ENCODE measurements around the gene PDK2.
"Not testable (repeated sequence)": the region's sequence is repeated elsewhere in the genome, so short reads cannot be mapped to it uniquely, and the experiment has no call there.

The PDK2 gene

DNA sequence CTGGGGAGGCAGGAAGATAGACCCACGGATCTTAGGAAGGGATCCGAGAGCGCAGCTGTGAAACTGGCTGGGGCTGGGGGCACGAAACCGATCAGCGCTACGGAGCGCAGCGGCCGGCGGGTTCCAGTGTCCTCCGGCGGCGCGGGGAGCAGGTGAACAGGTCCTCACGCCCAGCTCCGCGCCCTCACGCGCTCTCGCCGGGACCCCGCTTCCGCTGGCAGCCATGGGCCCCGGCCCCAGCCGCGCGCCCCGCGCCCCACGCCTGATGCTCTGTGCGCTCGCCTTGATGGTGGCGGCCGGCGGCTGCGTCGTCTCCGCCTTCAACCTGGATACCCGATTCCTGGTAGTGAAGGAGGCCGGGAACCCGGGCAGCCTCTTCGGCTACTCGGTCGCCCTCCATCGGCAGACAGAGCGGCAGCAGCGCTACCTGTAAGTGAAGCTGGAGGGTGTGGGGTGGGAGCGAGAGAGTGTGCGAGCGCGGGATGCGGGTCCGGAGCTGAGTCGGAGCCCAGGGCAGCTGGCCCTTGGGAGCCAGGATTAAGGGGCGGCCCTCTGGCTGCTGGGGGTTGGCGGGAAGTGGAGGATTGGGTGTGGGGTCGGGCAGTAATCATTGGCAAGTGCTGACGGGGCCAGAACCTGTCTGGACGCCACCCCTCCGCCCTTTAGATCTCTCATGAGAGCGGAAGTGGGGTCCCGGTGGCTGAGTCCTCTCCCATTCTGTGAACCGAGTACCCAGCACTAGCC lies 38.8 kb upstream of the PDK2 start:
- peak overlapping the region; percentile 64 to 84 (median 76) for H3K4me3 ChIP-seq
- peak overlapping the region; percentile 94 to 100 (median 100) for H3K4me2 ChIP-seq
- TF ChIP-seq Cebpa-rat (IDR thresholded peaks at IDR 0.05) = no peak
- H3K9me3 ChIP-seq (replicated peaks in 1 of 11) = no peaks in the 10 kb centered on the region
- H3K27ac ChIP-seq = no peak overlapping the region
- H3K27me3 ChIP-seq = peaks cover 51 to 69% (median 63%) of the 10 kb centered on the region in 11 experiments
- no peaks in the 10 kb centered on the region for H3K36me3 ChIP-seq
- H4K20me1 ChIP-seq = peaks cover 0 to 28% (median 12%) of the 10 kb centered on the region in 11 experiments; a peak in 12 of 22 replicates
- H3K4me1 ChIP-seq = peaks cover 35 to 66% (median 51%) of the 10 kb centered on the region in 10 experiments
- H3K9ac ChIP-seq = peak overlapping the region; percentile 19 to 76 (median 68); a peak in 21 of 22 replicates

DNA sequence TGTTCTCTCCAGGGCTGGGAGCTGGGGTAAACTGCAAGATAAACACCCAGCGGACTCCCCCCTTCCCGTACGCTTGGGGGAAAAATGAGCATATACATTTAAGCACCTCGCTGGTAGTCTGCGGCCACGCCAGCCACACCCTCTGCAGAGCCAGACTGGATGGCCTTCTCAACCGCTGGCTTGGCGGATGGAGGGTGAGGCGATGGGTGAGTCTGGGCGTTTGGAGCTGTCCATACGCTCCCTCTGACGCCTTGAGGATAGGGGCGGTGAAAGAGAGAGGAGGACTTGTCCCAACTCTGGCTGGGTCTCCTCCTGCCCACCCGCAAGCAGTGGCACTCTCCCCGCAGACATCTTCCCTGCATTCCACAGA lies 38.2 kb upstream of the PDK2 start:
- Histone ChIP-seq H3K27me3 (peaks cover 51 to 69% (median 63%) of the 10 kb centered on the region in 11 experiments), H3K4me1 (peaks cover 31 to 63% (median 46%) of the 10 kb centered on the region in 10 experiments), H3K4me3 (peak overlapping the region in 7 of 10 experiments; percentile 69 to 84 (median 79); a peak in 12 of 20 replicates), H3K4me2 (peak overlapping the region; percentile 94 to 100 (median 100)), H3K36me3 (no peaks in the 10 kb centered on the region), H3K9me3 (replicated peaks in 1 of 11) (no peaks in the 10 kb centered on the region), H3K27ac (no peak overlapping the region), H3K9ac (no peak overlapping the region), H4K20me1 (peaks cover 0 to 28% (median 12%) of the 10 kb centered on the region in 11 experiments; a peak in 12 of 22 replicates)
- TF ChIP-seq Cebpa-rat (IDR thresholded peaks at IDR 0.05) = no peak

DNA sequence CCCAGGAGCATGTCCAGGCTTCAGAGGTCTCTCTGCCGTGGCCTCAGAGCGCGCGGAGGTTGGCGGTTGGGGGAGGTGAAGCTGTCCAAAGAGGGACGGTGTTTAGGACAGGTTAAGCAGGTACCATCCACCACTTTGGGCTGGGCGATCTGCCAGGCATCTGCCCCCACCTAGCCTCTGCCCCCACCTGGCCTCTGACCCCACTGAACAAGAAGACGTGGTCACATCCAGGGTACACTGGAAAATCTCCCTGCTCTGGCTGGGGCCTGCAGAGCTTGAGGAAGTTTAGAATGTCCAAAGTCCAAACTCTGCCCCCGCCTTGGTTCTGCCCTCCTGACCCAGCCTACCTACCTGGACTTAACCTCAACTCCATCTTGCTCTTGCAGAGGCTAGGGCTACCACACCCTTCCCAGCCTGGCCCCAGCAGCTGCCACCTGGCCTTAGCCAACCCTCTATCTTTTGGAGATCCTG lies 37.6 kb upstream of the PDK2 start:
- no peak overlapping the region for H3K27ac ChIP-seq
- H3K27me3 ChIP-seq = peaks cover 51 to 68% (median 63%) of the 10 kb centered on the region in 11 experiments
- no peak overlapping the region for H3K4me3 ChIP-seq
- H3K9ac ChIP-seq = no peak overlapping the region
- peaks cover 0 to 28% (median 12%) of the 10 kb centered on the region in 11 experiments; a peak in 13 of 22 replicates for H4K20me1 ChIP-seq
- H3K36me3 ChIP-seq = no peaks in the 10 kb centered on the region
- no peaks in the 10 kb centered on the region for H3K9me3 ChIP-seq (replicated peaks in 1 of 11)
- H3K4me2 ChIP-seq = peak overlapping the region in 9 of 11 experiments; percentile 94 to 100 (median 100); a peak in 9 of 22 replicates
- peaks cover 37 to 57% (median 47%) of the 10 kb centered on the region in 10 experiments for H3K4me1 ChIP-seq
- TF ChIP-seq Cebpa-rat (IDR thresholded peaks at IDR 0.05) = no peak

DNA sequence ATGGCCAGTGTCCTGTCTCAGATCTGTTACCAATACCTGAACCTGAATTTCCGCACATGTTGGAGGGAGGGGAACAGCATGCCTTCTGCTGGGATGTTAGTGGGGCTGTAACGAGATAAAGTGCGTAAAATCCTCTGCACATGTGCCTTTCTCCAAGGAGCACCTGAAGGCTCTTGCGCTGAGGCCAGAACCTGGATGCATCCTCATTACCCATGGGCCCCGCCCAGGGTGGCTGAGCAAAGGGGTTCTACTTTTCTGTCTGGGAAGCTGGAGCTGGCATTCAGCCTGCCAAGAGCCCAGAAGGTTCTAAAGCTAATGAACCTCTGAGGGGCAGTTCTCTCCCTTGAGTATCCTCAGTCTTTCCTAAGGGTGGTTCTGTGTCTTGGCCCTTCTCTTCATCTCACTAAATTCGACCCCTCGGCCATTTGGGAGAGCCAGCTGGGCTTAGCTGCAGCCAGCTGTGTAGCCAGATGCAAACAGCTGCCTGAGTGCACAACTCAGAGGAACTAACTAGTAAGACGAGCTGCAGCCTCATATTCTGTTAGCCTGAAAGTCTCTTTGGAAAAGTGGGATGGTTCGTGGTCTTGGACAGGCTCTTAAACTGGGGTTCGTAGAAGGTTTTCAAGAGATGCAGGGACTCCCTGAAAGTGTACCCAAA lies 36.7 kb upstream of the PDK2 start:
- H3K9me3 ChIP-seq (replicated peaks in 1 of 11) = no peaks in the 10 kb centered on the region
- peaks cover 39 to 51% (median 43%) of the 10 kb centered on the region in 10 experiments for H3K4me1 ChIP-seq
- peaks cover 50 to 60% (median 58%) of the 10 kb centered on the region in 11 experiments for H3K27me3 ChIP-seq
- H3K9ac ChIP-seq = no peak overlapping the region
- H3K4me2 ChIP-seq = peak overlapping the region; percentile 39 to 84 (median 71); a peak in 15 of 22 replicates
- no peak overlapping the region for H3K27ac ChIP-seq
- peaks cover 0 to 28% (median 12%) of the 10 kb centered on the region in 11 experiments; a peak in 13 of 22 replicates for H4K20me1 ChIP-seq
- H3K36me3 ChIP-seq = no peaks in the 10 kb centered on the region
- no peak overlapping the region for H3K4me3 ChIP-seq
- TF ChIP-seq Cebpa-rat (IDR thresholded peaks at IDR 0.05) = no peak

DNA sequence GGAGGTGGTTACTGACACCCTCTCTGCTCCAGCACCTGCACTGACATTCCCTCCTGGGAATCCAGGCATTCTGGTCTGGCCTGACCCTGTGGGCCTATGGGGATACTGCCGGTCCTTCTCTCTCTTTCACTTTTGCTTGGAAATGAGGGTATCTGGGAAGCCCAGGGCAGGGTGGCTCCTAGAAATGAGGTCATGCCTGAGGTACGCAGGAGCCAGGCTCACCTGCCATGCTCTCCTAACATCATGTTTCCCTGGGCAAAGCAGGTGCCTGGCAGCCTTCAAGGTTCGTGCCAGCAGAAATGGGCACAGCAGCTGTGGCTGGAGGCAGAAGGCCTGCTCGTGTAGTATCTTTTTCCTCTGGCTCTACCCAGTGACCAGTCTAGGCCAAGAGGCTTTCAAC lies 35.9 kb upstream of the PDK2 start:
- no peaks in the 10 kb centered on the region for H3K36me3 ChIP-seq
- no peak overlapping the region for H3K4me3 ChIP-seq
- peaks cover 39 to 60% (median 43%) of the 10 kb centered on the region in 10 experiments for H3K4me1 ChIP-seq
- H3K27me3 ChIP-seq = peaks cover 41 to 51% (median 49%) of the 10 kb centered on the region in 11 experiments
- H4K20me1 ChIP-seq = peaks cover 0 to 28% (median 13%) of the 10 kb centered on the region in 11 experiments; a peak in 13 of 22 replicates
- no peak overlapping the region for H3K27ac ChIP-seq
- peak overlapping the region; percentile 39 to 84 (median 71) for H3K4me2 ChIP-seq
- H3K9ac ChIP-seq = peak overlapping the region in 2 of 11 experiments; percentile 2 to 6; a peak in 2 of 22 replicates
- no peaks in the 10 kb centered on the region for H3K9me3 ChIP-seq (replicated peaks in 1 of 11)
- no peak for TF ChIP-seq Cebpa-rat (IDR thresholded peaks at IDR 0.05)

DNA sequence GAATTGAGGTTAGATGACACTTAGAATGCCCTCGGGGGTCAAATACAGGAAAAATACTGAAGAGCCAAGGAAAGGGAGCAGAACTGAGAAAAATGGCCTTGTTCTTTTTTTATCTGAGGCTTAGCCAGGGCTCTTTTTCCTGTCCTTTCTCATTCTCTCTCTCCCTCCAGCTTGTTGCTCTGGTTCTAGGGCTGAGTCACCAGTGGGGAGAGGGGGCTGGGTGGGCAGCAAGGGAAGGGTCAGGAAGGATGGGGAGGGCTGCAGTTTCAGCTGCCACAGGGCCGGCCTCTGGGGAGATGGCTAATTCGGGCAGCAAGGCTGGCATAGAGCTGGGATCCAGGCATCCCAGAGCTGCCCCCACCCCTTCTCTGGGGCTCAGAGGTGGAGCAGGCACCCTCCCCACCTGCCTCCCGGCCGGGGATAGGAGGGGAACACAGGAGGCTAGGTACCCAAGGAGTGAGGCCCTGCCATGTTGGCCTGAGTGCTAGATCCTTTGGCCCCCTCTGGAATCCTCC lies 35.3 kb upstream of the PDK2 start:
- no peak overlapping the region for H3K4me3 ChIP-seq
- peaks cover 36 to 46% (median 44%) of the 10 kb centered on the region in 11 experiments for H3K27me3 ChIP-seq
- no peak for TF ChIP-seq Cebpa-rat (IDR thresholded peaks at IDR 0.05)
- H3K9ac ChIP-seq = peak overlapping the region in 4 of 11 experiments; percentile 2 to 39 (median 10); a peak in 5 of 22 replicates
- H3K9me3 ChIP-seq (replicated peaks in 1 of 11) = no peaks in the 10 kb centered on the region
- H3K4me2 ChIP-seq = peak overlapping the region; percentile 39 to 84 (median 71)
- H3K27ac ChIP-seq = no peak overlapping the region
- peaks cover 0 to 28% (median 13%) of the 10 kb centered on the region in 11 experiments; a peak in 13 of 22 replicates for H4K20me1 ChIP-seq
- no peaks in the 10 kb centered on the region for H3K36me3 ChIP-seq
- peaks cover 38 to 65% (median 46%) of the 10 kb centered on the region in 10 experiments for H3K4me1 ChIP-seq

DNA sequence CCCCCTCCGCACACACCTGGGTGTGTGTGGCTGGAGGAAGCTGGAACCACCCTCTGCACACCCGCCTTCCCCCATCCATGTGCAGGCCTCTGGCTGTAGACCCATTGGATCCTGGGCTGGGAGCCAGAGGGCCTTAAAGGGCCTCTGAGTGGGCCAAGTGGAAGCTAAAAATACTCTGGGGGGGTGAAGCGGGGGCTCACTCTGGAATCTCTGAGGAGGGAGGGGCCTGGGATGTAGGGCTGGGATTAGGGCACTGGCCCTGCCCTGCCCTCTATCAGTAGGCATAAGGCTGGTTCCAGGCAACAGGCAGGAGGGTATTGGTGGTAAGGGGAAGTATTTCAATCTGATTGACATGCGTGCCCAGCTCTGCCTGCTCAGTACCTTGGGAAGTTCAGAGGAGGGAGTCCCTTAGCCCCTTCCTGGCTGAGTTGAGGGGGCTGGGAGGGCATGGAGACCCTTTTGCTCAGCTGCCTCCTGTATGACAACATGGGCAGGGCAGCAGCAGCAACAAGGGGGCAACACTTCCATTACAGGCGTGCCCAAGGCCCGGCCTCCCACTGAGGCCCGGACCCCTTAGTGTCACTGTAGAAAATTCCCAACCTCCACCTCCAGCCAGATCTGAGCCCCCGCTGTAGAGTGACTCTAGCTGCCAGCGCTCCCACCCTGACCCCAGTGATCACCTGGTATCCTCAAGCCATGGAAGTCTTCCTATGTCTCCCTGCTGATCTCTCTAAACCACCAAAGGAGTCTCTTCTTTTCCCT lies 34.0 kb upstream of the PDK2 start:
- Histone ChIP-seq H3K9ac (no peak overlapping the region), H3K4me1 (peaks cover 31 to 69% (median 42%) of the 10 kb centered on the region in 10 experiments), H3K27me3 (peaks cover 23 to 33% (median 31%) of the 10 kb centered on the region in 11 experiments), H3K9me3 (replicated peaks in 1 of 11) (no peaks in the 10 kb centered on the region), H3K36me3 (no peaks in the 10 kb centered on the region), H3K4me3 (no peak overlapping the region), H4K20me1 (peaks cover 0 to 28% (median 12%) of the 10 kb centered on the region in 11 experiments; a peak in 13 of 22 replicates), H3K4me2 (peak overlapping the region in 5 of 11 experiments; percentile 39 to 71 (median 66); a peak in 3 of 22 replicates), H3K27ac (no peak overlapping the region)
- no peak for TF ChIP-seq Cebpa-rat (IDR thresholded peaks at IDR 0.05)

DNA sequence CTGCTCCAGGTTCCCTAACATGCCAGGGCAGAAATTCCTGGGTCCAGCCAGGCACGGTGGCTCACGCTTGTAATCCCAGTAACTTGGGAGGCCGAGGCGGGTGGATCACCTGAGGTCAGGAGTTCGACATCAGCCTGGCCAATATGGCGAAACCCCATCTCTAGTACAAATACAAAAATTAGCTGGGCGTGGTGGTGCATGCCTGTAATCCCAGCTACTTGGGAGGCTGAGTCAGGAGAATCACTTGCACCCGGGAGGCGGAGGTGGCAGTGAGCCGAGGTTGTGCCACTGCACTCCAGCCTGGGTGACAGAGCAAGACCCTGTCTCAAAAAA lies 33.5 kb upstream of the PDK2 start:
- Histone ChIP-seq H3K4me1 (peaks cover 27 to 67% (median 37%) of the 10 kb centered on the region in 10 experiments), H4K20me1 (peaks cover 0 to 26% (median 11%) of the 10 kb centered on the region in 11 experiments; a peak in 13 of 22 replicates), H3K27me3 (peaks cover 17 to 27% (median 25%) of the 10 kb centered on the region in 11 experiments)
- not testable (repeated sequence) for H3K9ac ChIP-seq; H3K9me3 ChIP-seq (replicated peaks in 1 of 11); H3K27ac ChIP-seq; H3K4me2 ChIP-seq; H3K4me3 ChIP-seq; H3K36me3 ChIP-seq
